C4-2B (cell line): ENCODE results near the gene TIMM29.

Experiments
- CTCF ChIP-seq: fragments of 450-650 bp; conservative IDR thresholded peaks from 2 replicates; pipeline ENCODE4 v1.5.1; 2017; ENCODE audit warnings: mild to moderate bottlenecking
- ZFX ChIP-seq: fragments of 450-650 bp; IDR thresholded peaks from 2 replicates; pipeline ENCODE4 v1.6.1; 2017

- no peak for TF ChIP-seq CTCF
- no peak for TF ChIP-seq ZFX
Observed at GRCh38 chr19:10898633-10899032, 30.0 kb upstream of the TIMM29 start.
